GM12875 (cell line): Measurements from ENCODE around the gene UBE2O.

Source experiments
- H3K4me3 ChIP-seq: one replicate; pipeline ENCODE4 v1.5.1; 2011; ENCODE audit warnings: low read depth, low read length, control low read depth
- CTCF ChIP-seq: IDR thresholded peaks from 2 replicates; pipeline ENCODE4 v1.5.1; 2011; ENCODE audit warnings: low read depth, mild to moderate bottlenecking, control low read depth, inconsistent platforms, low read length, moderate library complexity, borderline replicate concordance; ENCODE audit not compliant: insufficient read depth

Gene UBE2O

GRCh38 chr17:76405967-76406647, 46.8 kb downstream of the UBE2O start:
- no peak for TF ChIP-seq CTCF
- no peak overlapping the region for H3K4me3 ChIP-seq

- H3K4me3 ChIP-seq: no peak overlapping the region
- TF ChIP-seq CTCF: no peak
Measured at GRCh38 chr17:76405607-76405966, 47.4 kb downstream of the UBE2O start.

GRCh38 chr17:76404976-76405563, 47.9 kb downstream of the UBE2O start:
- no peak overlapping the region for H3K4me3 ChIP-seq
- TF ChIP-seq CTCF: no peak

GRCh38 chr17:76404256-76404655, 48.7 kb downstream of the UBE2O start:
- TF ChIP-seq CTCF: no peak
- no peak overlapping the region for H3K4me3 ChIP-seq

GRCh38 chr17:76402711-76403110, 50.2 kb downstream of the UBE2O start:
- no peak overlapping the region for H3K4me3 ChIP-seq
- TF ChIP-seq CTCF: no peak

- TF ChIP-seq CTCF: no peak
Measured at GRCh38 chr17:76399175-76400172, 53.5 kb downstream of the UBE2O start.

More at GRCh38 chr17:76399175-76400172, 53.5 kb downstream of the UBE2O start:
- H3K4me3 ChIP-seq: no peak overlapping the region
